Left colon (tissue), 2 donors: ENCODE data around the gene SRPX2. TPM values are rescaled to one million over a fixed set of nuclear protein-coding genes. Genes with fewer than 3 reads are reported as not detected.

Experiments used
- ATAC-seq: fragments of 200-7000 bp; cut with Tn5 transposase; one replicate; pipeline ENCODE4 v1.9.1; 2020; ENCODE audit warnings: mild to moderate bottlenecking, moderate library complexity
- DNase-seq, 2 donors: peaks; one replicate each; pipeline ENCODE4 v3.0.0-alpha.2; 2020
- intact Hi-C, 2 donors: fragments of 100-400 bp; cut with DNase I in 1 of 2; cut with micrococcal nuclease in 1 of 2; formaldehyde crosslinking; loops; one replicate each; pipeline versions ENCODE4 v1.11.2 to v1.14.0; 2022; cut with DNase I, micrococcal nuclease
- long read RNA-seq: library from polyadenylated mRNA; unstranded; transcript quantifications from one replicate; pipeline ENCODE4 v2.0.0, GENCODE V29; 2021
- total RNA-seq, 2 donors: library from RNA; stranded (reverse); fragmentation: NEBNext Ultra II Directional; extraction: Animal tissue kit (Norgen Biotek cat#: 25700); gene quantifications; one replicate each; pipeline ENCODE4 v1.2.1, GENCODE V29; 2021
- donor health status: DM: no; HTN: no; CAD: no.
- donor health status: DM: yes; HTN: yes; CAD: no.

SRPX2 gene, protein sequence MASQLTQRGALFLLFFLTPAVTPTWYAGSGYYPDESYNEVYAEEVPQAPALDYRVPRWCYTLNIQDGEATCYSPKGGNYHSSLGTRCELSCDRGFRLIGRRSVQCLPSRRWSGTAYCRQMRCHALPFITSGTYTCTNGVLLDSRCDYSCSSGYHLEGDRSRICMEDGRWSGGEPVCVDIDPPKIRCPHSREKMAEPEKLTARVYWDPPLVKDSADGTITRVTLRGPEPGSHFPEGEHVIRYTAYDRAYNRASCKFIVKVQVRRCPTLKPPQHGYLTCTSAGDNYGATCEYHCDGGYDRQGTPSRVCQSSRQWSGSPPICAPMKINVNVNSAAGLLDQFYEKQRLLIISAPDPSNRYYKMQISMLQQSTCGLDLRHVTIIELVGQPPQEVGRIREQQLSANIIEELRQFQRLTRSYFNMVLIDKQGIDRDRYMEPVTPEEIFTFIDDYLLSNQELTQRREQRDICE
- total RNA-seq, result 10 to 100 TPM in 1 of 2 donors, 1 to 10 TPM in 1; 4.5 to 10.5 TPM
- long read RNA-seq, full-length matches to known transcripts, result 3 of 14 reads
- long read RNA-seq, partial matches to known transcripts, result 3 of 14 reads
- long read RNA-seq, other reads (novel, unspliced or antisense), result 8 of 14 reads

GRCh38 chrX:100643956-100644860 lies at the start of gene SRPX2:
Gene SRPX2 (plus strand): TSS chrX:100644199. CDS start chrX:100646323, 2,124 bp downstream.
- DNase-seq (peak in 1 of 2 donors; percentile 57), ATAC-seq (peak; percentile 71)
- intact Hi-C loops, result no loop called here

GRCh38 chrX:100596601-100597000 lies 47.4 kb upstream of the SRPX2 start:
- intact Hi-C loops, result no loop called here
- ATAC-seq (no peak), DNase-seq (no peak)

GRCh38 chrX:100599456-100599855 lies 44.5 kb upstream of the SRPX2 start:
- ATAC-seq, result no peak
- intact Hi-C loops, result no loop called here
- no peak for DNase-seq

GRCh38 chrX:100600340-100600739 lies 43.7 kb upstream of the SRPX2 start:
- intact Hi-C loops, result no loop called here
- no peak for ATAC-seq
- no peak for DNase-seq

DNA sequence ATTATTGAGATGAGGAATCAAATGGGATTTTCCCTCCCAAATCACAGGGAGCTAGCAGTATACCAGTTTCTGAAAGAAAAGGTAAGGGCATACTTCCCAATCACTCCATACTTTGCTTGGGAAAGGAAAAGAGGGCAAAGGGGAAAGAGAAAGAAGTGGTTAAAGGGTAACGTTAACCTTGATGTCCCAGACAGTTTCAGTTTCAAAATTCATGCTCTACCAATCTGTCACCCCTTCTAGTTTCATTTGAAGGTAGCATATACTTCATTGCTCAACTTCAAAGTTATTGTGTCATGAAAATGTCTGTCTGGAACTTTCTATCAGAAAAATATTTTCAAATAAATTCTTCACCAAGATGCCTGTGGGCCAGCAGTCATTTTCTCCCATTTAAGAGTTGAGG lies 43.2 kb upstream of the SRPX2 start:
- ATAC-seq (peak; percentile 45), DNase-seq (no peak)
- intact Hi-C loops, result no loop called here

DNA sequence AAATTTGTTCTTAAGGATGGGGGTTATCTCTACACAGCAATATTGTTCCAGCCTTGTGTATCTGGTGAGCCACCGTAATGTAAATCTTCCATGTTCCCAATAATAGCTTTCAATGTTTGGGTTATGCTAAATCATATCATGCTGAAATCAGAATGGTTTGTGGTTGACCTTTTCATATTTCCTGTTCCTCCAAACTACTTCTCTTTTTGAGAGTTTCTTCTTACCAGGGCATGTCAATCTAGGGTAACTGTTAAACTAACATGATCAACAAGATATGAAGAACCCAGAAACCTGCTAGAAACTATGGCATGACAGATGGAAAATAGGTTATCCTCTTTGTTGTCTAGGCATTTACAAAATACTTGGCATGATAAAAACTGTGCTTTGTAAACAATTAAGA lies 37.2 kb upstream of the SRPX2 start:
- no peak for ATAC-seq
- DNase-seq, result no peak
- intact Hi-C loops, result no loop called here

GRCh38 chrX:100609591-100609990 lies 34.4 kb upstream of the SRPX2 start:
- DNase-seq, result no peak
- intact Hi-C loops, result no loop called here
- peak; percentile 32 for ATAC-seq

DNA sequence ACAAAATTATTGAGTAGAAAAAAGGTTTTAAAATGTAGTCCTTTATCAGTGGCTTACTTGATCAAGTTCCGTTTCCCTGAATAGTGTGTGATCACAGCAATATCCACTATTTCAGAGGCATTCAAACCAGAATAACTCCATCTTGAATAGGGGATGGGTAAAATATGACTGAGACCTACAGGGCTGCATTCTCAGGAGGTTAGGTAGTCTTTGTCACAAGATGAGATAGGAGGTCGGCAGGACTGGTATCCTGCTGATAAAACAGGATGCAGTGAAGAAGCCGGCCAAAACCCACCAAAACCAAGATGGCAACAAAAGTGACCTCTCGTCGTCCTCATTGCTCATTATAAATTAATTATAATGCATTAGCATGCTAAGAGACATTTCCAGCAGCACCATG lies 32.0 kb upstream of the SRPX2 start:
- no peak for ATAC-seq
- intact Hi-C loops, result no loop called here
- no peak for DNase-seq

DNA sequence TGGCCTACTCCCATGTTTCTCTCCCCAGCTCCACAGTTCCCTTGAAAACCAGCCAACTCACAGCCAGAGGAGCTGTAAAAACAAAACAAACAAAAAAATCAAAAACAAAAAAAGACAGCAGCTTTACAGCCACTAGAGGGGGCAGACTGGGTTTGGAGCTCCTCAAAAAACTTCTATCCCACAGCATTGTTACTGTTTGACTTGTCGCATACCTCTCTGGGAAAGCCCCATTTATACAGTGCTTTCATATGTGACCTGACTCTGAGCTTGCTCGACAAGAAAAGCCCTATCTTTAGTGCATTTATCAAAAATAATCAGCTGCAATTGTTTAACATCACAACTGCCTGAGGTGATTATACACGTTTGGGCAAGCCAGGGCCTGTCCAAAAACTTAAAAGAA lies 29.0 kb upstream of the SRPX2 start:
- ATAC-seq (peak; percentile 61), DNase-seq (peak in 1 of 2 donors; percentile 14)
- intact Hi-C loops, result no loop called here

GRCh38 chrX:100623001-100623400 lies 21.0 kb upstream of the SRPX2 start:
- intact Hi-C loops, result no loop called here
- DNase-seq (no peak), ATAC-seq (no peak)

GRCh38 chrX:100625985-100626491 lies 18.0 kb upstream of the SRPX2 start:
- ATAC-seq, result no peak
- DNase-seq, result no peak

GRCh38 chrX:100635040-100635439 lies 9.0 kb upstream of the SRPX2 start:
- DNase-seq (no peak), ATAC-seq (no peak)
- intact Hi-C loops, result no loop called here

More at GRCh38 chrX:100625985-100626491, 18.0 kb upstream of the SRPX2 start:
- intact Hi-C loops, result no loop called here

DNA sequence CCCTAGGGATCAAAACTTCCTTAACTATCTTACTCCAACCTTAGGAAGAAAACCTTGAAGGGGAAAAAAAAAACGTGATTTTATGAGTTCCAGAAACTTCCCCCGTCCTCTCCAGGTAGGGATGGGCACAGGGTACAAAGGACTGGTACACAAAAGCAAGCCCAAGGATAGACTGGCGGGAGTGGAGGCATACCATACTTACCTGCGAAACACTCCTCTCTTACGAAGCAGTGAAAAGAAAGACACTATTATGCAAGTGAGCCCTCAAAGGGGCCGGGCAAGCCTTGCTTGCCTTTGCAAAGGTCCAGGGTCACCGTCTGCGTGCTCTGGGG lies 8.0 kb upstream of the SRPX2 start:
- intact Hi-C loops, result no loop called here
- DNase-seq, result no peak
- ATAC-seq, result peak; percentile 73

DNA sequence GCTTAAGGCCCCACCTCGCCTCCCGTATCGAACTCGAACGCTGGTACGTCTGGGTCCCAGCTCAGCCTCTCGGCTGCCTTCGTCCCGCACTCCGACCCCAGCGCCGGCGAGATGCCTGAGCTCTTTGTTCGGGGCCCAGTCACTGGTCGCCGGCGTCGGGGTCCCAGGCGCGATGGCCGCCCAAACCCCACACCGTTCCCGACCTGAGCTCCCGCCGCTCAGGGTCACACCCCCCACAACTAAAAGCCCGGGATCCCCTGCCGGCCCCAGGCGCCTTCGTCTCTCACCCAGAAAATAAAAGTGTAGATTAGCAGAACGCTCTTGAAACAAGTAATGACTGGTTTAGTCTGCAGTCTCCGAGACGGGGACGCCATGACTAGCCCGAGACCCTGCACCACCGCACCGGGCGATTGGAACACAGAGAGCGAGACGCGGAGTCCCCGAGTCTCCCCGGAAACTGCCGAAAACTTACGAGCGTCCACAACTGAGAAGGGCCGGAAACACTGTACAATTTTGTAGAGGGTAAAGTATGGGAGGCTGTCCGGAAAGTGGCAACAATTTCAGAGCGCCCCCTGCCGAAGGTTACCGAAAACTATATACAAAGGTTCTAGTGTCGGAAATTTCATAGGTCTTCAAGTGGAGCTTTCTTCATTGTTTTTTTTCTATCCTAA lies 7.5 kb upstream of the SRPX2 start, which contains the start of gene TSPAN6:
Gene TSPAN6, minus strand, starts transcription at position 486 of the 671 bp plus-strand sequence. Its CDS starts 112 bp downstream, at position 374.
- DNase-seq, result peak; percentile 70 to 85
- intact Hi-C loops, result no loop called here
- ATAC-seq, result peak; percentile 94

DNA sequence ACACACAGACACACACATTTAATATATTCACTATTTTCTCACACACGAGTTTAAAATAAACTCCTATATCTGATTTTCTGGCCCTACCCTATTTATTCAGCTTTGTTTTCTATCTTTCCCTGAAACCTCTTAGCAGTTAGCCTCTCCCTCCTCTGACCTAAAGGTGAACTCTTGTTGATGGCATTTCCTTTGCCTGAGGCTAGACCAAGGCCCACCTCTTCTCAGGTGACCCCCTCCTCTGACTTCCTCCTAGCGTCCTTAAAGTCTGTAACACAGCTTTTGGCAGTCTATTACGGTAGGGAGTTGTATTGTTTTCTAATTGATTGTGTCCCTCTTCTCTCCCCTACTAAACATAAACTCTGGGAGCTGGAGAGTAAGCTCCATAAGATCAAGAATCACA lies 1.7 kb upstream of the SRPX2 start:
- no peak for DNase-seq
- no peak for ATAC-seq
- intact Hi-C loops, result no loop called here

- intact Hi-C loops, result no loop called here
- ATAC-seq (no peak), DNase-seq (no peak)
These were observed 787 bp upstream of the SRPX2 start for GRCh38 chrX:100643212-100643611.

DNA sequence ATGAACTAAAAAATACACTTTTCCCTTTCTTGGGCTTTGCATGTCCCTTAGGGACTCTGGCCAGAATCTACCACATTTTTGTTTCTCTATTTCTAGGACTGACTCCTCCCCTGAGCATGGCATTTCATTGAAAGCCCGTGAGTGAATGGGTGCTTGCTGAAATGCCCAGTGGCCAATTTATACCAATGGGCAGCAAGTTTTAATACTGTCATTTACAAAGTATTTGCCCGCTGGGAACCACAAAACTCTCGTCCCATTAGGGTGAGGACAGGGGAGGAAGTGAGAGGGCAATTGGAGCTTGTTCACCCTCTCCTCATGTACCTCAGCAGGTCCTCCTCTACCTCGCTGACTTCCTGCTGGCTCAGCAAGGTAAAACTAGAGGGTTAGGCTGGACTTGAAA lies 1.1 kb downstream of the SRPX2 start:
- intact Hi-C loops, result no loop called here
- no peak for DNase-seq
- no peak for ATAC-seq

DNA sequence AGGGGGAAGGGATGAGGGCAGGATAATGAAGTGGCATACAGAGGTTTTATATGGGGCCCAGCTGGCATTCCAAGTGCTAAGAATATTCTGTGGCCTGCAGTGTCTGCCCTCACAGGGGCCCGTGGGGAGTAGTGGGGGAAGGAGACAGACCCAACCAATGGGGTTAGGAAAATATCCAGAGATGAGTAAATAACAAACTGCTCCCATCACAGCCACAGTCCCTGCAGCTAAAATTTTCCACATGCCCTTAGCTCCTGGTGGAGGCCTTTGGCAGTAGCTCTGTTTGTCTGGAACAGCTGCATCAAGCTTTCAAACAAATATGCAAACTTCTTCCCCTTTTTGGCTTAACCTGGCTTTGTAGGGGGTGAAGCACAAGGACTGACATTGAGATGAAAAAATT lies 3.1 kb downstream of the SRPX2 start:
- DNase-seq (no peak), ATAC-seq (no peak)
- intact Hi-C loops, result no loop called here

DNA sequence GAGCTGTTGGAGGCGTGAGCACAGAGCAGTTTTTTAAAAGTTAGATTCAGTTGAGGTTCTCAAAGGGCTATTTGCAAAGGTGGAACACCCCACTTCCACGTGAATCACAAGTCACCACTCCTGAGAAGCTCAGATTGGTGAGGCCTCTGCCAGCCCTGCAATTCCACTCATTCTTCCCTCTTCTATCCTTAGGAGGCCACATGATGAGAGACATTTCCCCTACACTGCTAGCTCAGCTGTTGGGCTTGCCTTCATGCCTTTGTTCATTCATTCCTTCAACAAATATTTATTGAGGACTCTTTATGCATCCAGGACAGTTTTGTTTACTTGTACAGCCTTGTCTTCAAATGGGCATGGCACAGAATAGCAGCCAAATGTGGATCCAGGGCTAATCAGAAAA lies 3.7 kb downstream of the SRPX2 start:
- DNase-seq (no peak), ATAC-seq (no peak)
- intact Hi-C loops, result no loop called here
